ENCODE measurements around the gene MYADM. TPM values are rescaled to one million over a fixed set of nuclear protein-coding genes. Genes with fewer than 3 reads are reported as not detected.

Gene MYADM
- total and polyA plus RNA-seq, 2 of the 13 experiments (the other 11 are each of a cell fraction or from before 2014, with no cell fraction given): 19.9 to 38.1 TPM

- no peak overlapping the region for H3K9ac ChIP-seq (ENCODE audit: insufficient read depth, low read depth, low read length)
- CTCF ChIA-PET (ENCODE audit: low intra/inter-chr PET ratio, low total read pairs): no interaction called here
- H3K27ac ChIP-seq (ENCODE audit: extremely low read length, insufficient read depth, low read length): no peak overlapping the region
- no peak for ATAC-seq
- no TSS peak for BruUV-seq (replicated peaks)
- no peak overlapping the region for H3K4me3 ChIP-seq (replicated peaks in 1 of 3; ENCODE audit: insufficient read depth in 1 of 3, low read depth in 2 of 3, low read length in 3 of 3)
- H3K36me3 ChIP-seq (replicated peaks in 1 of 2; ENCODE audit: control insufficient read depth in 1 of 2, insufficient read depth in 2 of 2, low read length in 2 of 2): no peaks in the 10 kb centered on the region
- peaks cover 30% of the 10 kb centered on the region for H3K4me1 ChIP-seq (ENCODE audit: insufficient read depth, low read length)
- no peaks in the 10 kb centered on the region for H4K20me1 ChIP-seq (ENCODE audit: insufficient read depth, low read length)
- intact Hi-C loops (cut with micrococcal nuclease; ENCODE audit: unreplicated experiment) (no loop called here), in situ Hi-C loops (cut with HindIII; ENCODE audit: extremely low pct_ligation_motif_present, low pct_unique_long_range_greater_than_20kb) (no loop called here)
- POLR2A ChIA-PET: no interaction called here
- no peak for FAIRE-seq
- WGBS (ENCODE audit: low lambda C conversion rate): 72% methylated on average over 11 of the region's 11 CpGs
- peaks cover 0 to 3% of the 10 kb centered on the region in 2 experiments; a peak in 2 of 5 replicates for H3K27me3 ChIP-seq (ENCODE audit: control insufficient read depth in 1 of 2, insufficient read depth in 2 of 2, low read length in 2 of 2)
- no peak for DNase-seq (ENCODE audit: low spot score)
- no peaks in the 10 kb centered on the region for H3K9me3 ChIP-seq (ENCODE audit: low read length)
- TF ChIP-seq SIX1 (CRISPR knock-in tag; IDR thresholded peaks at IDR 0.05; ENCODE audit: borderline replicate concordance) (no peak), NFYC (CRISPR knock-in tag; IDR thresholded peaks at IDR 0.05) (no peak), RFXAP (CRISPR knock-in tag; IDR thresholded peaks at IDR 0.05; ENCODE audit: borderline replicate concordance) (no peak), KLF13 (CRISPR knock-in tag; IDR thresholded peaks at IDR 0.05) (no peak), ZNF326 (CRISPR knock-in tag; IDR thresholded peaks at IDR 0.05; ENCODE audit: borderline replicate concordance) (no peak), SP2 (CRISPR knock-in tag; IDR thresholded peaks at IDR 0.05) (no peak), NFKB2 (CRISPR knock-in tag; IDR thresholded peaks at IDR 0.05; ENCODE audit: borderline replicate concordance) (no peak), BCL6 (CRISPR knock-in tag; IDR thresholded peaks at IDR 0.05) (no peak), ZNF362 (CRISPR knock-in tag; IDR thresholded peaks at IDR 0.05; ENCODE audit: borderline replicate concordance) (no peak), SKI (IDR thresholded peaks at IDR 0.05; ENCODE audit: partially characterized antibody) (no peak), ZSCAN29 (CRISPR knock-in tag; conservative IDR thresholded peaks at IDR 0.05) (no peak), GABPB1 (CRISPR knock-in tag; IDR thresholded peaks at IDR 0.05) (no peak), TEAD2 (CRISPR knock-in tag; IDR thresholded peaks at IDR 0.05) (no peak)
- H3K4me2 ChIP-seq (ENCODE audit: low read depth, low read length): no peak overlapping the region
- no peak overlapping the region for H2AFZ ChIP-seq (ENCODE audit: low read length)
- H3K79me2 ChIP-seq (ENCODE audit: insufficient read depth, low read length): no peaks in the 10 kb centered on the region
Observed at GRCh38 chr19:53849237-53849676, 18.4 kb upstream of the MYADM start.

Measured in HepG2 (cell line).